ENCODE measurements around the gene SPOCK1. TPM values are rescaled to one million over a fixed set of nuclear protein-coding genes. Genes with fewer than 3 reads are reported as not detected.

Gene SPOCK1
- polyA plus RNA-seq, 1 experiment = 304 TPM

DNA sequence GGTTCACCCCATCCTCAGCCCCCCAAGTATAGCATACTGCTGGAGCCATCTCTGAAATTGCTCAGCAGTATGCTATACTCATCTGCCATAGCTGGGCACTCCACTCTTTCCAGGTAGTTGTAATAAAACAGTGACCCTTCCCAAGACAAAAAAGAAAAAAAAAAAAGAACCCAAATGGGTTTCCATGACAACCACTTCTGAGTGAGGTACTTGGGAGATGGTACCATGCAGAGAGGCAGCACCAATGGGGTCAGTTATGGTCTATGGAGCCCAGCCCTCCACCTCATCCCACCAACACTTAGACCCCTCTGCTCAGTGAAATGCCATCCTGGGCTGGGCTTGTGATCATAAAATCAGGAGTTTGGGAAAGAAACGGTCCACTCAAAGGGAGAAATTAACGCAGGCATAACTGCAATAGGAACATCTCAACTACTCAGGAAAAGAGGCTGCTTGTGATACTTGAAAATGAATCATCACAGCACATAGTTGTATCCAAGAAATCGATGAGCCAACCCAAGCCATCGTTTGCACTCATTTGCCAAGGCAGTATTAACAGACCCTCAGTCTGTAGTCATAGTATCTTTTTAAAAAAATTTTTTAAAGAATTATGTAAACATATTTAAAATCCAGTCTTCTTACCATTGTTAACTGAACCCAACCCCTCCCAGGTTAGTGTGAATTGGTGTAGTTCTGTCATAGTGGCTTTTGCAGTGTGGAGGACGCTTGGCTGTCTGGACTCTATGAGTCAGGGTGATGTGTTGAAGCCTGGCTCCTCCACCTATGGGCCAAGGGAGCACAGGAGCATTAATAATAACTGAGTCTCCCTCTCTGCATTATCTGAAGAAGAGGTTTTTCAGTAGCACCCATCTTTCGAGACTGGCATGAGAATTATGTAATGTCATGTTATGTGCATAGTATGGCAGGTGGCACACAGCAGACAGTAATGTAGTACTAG, 402.7 kb downstream of the SPOCK1 start:
- Histone ChIP-seq H3K36me3 (ENCODE audit: control insufficient read depth, insufficient read depth, low read length) (no peaks in the 10 kb centered on the region), H3K4me3 (ENCODE audit: low read depth, low read length) (no peak overlapping the region), H3K27me3 (ENCODE audit: control insufficient read depth, insufficient read depth, low read length) (no peaks in the 10 kb centered on the region)
- POLR2A ChIA-PET = no interaction called here
- TF ChIP-seq, protein P1, sequence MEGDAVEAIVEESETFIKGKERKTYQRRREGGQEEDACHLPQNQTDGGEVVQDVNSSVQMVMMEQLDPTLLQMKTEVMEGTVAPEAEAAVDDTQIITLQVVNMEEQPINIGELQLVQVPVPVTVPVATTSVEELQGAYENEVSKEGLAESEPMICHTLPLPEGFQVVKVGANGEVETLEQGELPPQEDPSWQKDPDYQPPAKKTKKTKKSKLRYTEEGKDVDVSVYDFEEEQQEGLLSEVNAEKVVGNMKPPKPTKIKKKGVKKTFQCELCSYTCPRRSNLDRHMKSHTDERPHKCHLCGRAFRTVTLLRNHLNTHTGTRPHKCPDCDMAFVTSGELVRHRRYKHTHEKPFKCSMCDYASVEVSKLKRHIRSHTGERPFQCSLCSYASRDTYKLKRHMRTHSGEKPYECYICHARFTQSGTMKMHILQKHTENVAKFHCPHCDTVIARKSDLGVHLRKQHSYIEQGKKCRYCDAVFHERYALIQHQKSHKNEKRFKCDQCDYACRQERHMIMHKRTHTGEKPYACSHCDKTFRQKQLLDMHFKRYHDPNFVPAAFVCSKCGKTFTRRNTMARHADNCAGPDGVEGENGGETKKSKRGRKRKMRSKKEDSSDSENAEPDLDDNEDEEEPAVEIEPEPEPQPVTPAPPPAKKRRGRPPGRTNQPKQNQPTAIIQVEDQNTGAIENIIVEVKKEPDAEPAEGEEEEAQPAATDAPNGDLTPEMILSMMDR (IDR thresholded peaks at IDR 0.05; ENCODE audit: insufficient read depth, low read depth, low read length) = no peak
- no peak for DNase-seq (ENCODE audit: low read depth)
- CTCF ChIA-PET = interaction anchor here (1.5 kb wide), 1 partner anchor 11 kb away, joined by 3 read pairs; no protein-coding TSS in a partner anchor

DNA sequence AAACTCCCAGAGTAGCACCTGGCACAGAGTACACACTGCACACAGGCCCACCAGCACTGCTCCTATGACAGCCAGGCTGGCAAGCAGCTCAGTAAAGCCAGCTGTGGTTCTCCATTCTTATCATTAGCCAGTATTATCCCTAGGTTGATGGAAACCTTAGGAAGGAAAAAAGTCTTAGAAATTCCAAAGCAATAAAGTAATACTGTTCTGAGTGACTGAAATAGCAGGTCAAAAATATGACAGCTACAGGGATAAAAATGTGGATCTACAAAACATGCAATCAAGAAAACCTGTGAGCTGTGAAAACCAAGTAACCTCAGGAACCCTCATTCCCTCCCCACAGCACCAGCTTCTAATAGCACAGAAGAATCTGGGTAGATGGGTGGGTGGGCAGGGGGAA, 403.5 kb downstream of the SPOCK1 start:
- ChIA-PET POLR2A (no interaction called here), CTCF (no interaction called here)
- Histone ChIP-seq H3K36me3 (ENCODE audit: control insufficient read depth, insufficient read depth, low read length) (no peaks in the 10 kb centered on the region), H3K27me3 (ENCODE audit: control insufficient read depth, insufficient read depth, low read length) (no peaks in the 10 kb centered on the region), H3K4me3 (ENCODE audit: low read depth, low read length) (no peak overlapping the region)
- TF ChIP-seq, protein P1 (IDR thresholded peaks at IDR 0.05; ENCODE audit: insufficient read depth, low read depth, low read length) = no peak
- no peak for DNase-seq (ENCODE audit: low read depth)

DNA sequence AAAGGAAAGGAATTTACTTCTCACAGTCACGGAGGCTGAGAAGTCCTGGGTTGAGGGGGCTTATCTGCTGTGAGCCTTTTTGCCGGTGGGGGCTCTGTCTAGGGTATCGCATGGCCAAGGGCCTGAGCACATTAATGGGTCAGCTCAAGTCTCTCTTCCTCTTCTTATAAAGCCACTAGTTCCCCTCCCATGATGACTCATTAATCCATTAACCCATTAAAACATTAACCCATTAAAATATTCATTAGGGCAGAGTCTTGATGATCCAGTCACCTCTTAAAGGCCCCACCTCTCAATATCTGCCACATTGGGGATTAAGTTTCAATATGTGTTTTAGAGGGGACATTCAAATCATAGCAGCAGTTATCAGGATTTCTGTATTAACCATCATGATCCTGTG, 406.3 kb downstream of the SPOCK1 start:
- H3K4me3 ChIP-seq (ENCODE audit: low read depth, low read length) = no peak overlapping the region
- DNase-seq (ENCODE audit: low read depth) = no peak
- POLR2A ChIA-PET = no interaction called here
- H3K36me3 ChIP-seq (ENCODE audit: control insufficient read depth, insufficient read depth, low read length) = no peaks in the 10 kb centered on the region
- CTCF ChIA-PET = no interaction called here
- TF ChIP-seq, protein P1 (IDR thresholded peaks at IDR 0.05; ENCODE audit: insufficient read depth, low read depth, low read length) = no peak
- no peaks in the 10 kb centered on the region for H3K27me3 ChIP-seq (ENCODE audit: control insufficient read depth, insufficient read depth, low read length)

DNA sequence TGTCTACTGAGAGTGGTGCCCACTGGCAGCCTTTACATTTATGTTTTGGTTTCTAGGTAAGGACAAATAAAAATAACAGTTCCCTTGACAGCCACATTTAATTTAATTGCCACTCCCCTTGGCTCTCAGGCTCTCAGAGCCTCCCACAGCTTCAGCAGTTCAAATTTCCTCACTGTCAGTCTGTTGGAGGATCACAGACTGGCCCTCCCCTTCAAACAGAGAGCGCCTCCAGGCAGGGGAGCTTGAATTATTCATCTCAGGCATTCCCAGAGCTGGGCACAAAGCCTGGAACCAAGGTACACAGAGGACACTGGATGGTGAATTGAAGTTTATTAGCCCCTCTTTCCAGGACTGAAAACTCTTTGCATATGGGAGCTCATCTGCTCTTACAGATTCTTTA, 407.7 kb downstream of the SPOCK1 start:
- DNase-seq (ENCODE audit: low read depth) = no peak
- Histone ChIP-seq H3K27me3 (ENCODE audit: control insufficient read depth, insufficient read depth, low read length) (no peaks in the 10 kb centered on the region), H3K36me3 (ENCODE audit: control insufficient read depth, insufficient read depth, low read length) (no peaks in the 10 kb centered on the region), H3K4me3 (ENCODE audit: low read depth, low read length) (no peak overlapping the region)
- ChIA-PET POLR2A (no interaction called here), CTCF (interaction anchor here (0.8 to 2.3 kb wide), 2 partner anchors 14 to 16 kb away, joined by 4 to 10 read pairs; no protein-coding TSS in a partner anchor)
- TF ChIP-seq, protein P1 (IDR thresholded peaks at IDR 0.05; ENCODE audit: insufficient read depth, low read depth, low read length) = no peak

DNA sequence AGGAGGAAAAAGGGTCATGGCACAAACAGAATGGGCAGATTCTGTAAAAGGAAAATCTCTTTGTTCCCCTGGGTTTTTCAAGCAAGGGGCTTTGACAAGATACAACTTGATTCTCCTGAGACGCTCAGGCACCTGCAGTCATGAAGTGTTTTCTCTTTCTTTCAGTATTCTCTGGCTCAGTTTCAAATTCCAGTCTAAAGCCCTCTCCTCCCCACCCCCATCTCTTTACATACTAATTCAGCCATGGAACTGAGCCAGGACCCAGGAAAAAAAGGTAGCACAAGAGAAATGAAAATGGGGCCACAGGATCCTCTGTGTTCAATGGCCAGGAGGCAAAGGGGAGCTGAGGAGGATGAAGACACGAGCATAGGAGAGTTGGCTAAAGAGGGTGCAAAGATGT, 408.4 kb downstream of the SPOCK1 start:
- TF ChIP-seq, protein P1 (IDR thresholded peaks at IDR 0.05; ENCODE audit: insufficient read depth, low read depth, low read length) = no peak
- POLR2A ChIA-PET = no interaction called here
- no peak overlapping the region for H3K4me3 ChIP-seq (ENCODE audit: low read depth, low read length)
- no peak for DNase-seq (ENCODE audit: low read depth)
- CTCF ChIA-PET = interaction anchor here (0.8 to 2.3 kb wide), 2 partner anchors 13 to 15 kb away, joined by 4 to 10 read pairs; no protein-coding TSS in a partner anchor
- no peaks in the 10 kb centered on the region for H3K36me3 ChIP-seq (ENCODE audit: control insufficient read depth, insufficient read depth, low read length)
- H3K27me3 ChIP-seq (ENCODE audit: control insufficient read depth, insufficient read depth, low read length) = no peaks in the 10 kb centered on the region
